GM19372 (cell line): ENCODE results near the gene COL5A2.

Experiments
- ATAC-seq: cut with Tn5 transposase; IDR thresholded peaks from one replicate; pipeline ENCODE4 v1.9.1; 2021; ENCODE audit warnings: mild to moderate bottlenecking, low read depth, moderate library complexity; ENCODE audit not compliant: unreplicated experiment

Gene COL5A2

DNA sequence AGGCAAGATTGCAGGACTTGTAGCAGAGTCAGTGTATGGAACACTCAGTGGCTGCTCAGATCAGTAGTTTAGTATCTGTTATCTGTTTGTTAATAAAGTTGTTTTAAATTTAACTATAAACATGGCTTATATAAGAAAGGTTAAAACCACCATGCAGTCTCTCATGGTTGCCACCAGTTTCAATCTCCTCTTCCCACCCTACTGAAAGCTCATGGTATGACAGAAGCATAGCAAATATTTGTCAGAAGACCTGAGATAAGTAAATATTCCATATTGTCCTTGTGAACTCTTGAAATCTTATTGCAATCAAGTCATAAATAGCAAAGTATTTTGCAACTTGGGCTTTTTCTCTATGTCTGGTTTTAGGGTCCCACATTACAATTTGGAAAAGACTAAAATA, 2.1 kb upstream of the COL5A2 start:
- no peak for ATAC-seq

- no peak for ATAC-seq
Observed at GRCh38 chr2:189178726-189179569, 613 bp downstream of the COL5A2 start.

DNA sequence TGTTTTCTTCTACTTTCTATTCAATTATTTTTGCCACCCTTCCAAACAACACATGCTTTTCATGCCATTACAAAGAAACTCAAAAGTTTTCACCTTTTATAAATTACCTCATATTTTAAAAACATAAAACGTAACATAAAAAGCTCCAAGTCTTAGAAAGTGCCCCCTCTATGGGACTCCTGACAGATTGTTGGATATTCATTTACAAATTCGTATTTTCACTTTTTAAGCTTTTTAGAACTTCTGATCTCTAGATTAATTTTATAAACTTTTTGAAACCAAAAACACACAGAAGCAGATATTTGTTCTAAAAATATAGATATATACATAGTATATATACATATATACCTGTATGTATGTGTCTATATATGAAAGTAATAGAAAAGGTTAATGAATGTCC, 1.5 kb downstream of the COL5A2 start:
- no peak for ATAC-seq

DNA sequence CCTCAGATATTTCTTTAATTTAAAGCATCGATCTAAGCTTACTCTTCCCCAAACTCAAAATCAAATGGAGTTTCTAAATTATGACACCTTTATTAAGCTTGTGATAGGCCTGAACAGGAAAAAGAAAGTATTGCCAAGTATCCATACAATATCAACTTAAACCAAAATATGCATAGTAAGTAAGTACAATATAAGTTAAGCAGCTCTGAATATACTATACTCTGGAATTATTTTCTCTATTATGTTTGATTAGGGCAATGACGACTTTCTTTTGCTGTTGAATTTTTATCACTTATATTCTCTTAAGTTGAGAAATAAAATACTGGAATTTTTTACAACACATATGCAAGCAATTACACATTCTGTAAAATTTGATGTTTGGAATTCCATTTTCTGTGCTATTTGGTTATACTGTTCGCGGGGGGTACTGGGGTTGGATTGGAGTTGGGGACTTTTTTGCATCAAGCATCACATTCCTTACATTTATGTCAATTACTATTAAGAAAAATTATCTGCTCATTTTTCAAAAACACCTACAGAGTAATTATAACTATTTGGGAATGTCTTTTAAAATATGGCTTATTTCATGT, 2.2 kb downstream of the COL5A2 start:
- no peak for ATAC-seq

GRCh38 chr2:189176516-189176915, 3.0 kb downstream of the COL5A2 start:
- no peak for ATAC-seq

DNA sequence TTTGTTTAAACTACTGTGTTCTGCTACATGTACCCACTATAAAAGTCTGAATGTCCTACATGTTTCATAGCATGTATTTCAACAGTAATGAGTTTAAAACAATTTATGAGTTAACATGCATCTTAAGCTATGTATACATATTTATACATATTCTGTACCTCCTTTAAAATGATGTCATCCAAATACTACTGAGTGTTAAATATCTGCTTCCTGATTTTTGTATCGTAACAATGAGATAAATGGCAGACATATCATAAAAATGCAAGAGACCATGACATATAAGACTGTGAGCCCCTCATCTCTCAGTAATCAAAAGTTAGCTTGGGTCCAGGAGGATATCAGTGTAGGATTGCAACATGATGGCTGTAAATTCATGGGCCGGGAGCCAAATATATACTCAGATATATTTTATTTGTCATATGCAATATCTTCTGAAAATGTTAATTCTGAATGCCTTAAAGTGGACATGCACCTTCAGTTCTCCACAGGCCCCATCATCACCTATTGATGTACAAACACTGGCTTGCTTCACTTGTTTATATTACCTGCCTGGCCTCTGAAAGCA, 3.6 kb downstream of the COL5A2 start:
- no peak for ATAC-seq

DNA sequence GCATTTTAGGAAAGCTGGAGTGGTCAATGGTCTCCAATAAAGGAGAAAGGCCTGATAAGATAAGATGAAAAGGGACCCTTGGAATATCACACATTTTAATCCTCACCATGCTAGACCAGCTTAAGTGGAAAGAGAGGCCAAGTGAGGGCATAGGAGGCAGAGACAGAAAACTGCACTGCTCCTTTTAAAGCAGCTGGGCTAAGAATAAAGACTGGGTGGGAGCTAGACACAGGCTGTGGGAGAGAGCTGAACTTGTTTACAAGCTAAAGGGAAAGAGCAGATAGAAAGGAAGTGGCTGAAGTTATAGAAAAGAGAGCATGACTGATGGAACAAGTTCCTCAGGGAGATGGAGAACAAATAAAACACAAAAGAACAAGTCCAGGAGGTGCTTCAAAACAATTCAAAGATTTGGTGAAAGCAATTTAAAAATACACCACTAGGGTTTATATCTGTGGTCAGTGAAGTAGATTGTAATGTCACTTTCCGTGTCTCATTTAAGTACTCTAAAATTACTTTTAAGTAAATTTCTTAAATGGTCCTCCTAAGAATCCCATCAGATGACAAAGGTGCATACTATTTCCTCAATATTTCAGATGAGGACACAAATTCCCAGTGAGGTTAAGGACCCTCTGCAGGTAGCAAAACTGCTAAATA, 7.5 kb downstream of the COL5A2 start:
- ATAC-seq, result no peak

DNA sequence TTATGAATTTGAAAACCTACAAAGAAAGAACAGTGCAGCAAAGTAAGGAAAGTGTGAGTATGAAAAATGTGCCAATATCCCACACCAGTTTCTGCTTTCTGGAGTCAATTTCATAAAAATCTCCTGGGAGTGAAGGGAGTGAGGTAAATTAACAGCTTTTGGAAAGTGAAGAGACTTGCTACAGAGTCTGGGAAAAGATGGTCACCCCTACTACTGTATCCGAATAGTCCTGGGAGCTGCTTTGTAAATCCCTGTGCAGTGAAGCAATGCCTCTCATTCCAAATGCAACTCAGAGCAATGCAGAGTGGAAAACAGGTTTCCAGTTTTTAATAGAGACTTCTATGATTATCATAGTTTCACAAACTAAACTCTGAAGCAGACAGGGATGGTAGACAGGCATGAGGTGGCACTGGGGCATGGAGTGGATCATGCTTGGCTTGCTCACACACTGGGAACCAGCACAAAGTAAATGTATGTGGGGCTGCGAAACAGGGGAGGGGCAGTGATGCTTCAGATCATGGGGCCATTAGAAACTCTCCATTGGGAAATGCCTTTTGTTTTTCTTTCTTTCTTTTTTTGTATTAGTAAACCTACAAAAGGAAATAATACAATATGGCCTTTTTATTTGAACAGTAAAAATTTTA, 10.6 kb downstream of the COL5A2 start:
- no peak for ATAC-seq

DNA sequence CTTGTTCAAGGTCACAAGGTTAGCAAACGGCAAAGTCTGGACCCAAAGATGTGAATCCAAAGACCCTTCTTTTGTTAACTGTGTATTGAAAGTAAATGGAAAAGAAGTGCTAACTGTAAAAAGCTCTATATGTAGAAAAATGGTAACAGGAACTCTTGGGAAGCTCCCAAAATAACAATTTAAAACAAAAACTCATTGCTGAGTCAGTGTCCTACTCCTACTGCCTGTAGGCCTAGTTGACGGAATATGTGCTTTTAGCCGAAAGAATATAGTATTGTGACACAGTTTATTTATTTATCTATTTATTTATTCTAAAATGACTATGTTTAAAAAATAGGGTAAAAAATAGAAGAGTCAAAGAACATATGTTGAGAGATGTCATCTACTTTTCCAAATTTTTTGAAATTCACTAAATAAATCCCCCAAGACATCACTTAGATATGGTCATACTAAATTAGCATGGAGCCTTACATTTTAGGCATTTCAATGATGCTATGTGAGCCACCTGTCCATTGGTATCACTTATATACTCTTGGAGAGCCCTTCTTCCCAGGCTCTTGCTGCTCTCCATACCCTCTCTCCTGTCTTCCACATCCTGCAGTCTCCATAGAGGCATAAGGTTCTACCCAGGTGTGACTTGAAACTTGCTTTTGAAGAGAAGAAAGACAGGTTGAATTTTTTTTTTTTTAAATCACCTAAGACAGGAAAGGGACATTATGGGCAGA, 13.7 kb downstream of the COL5A2 start:
- ATAC-seq, result no peak

GRCh38 chr2:189164746-189165145, 14.8 kb downstream of the COL5A2 start:
- ATAC-seq, result no peak

DNA sequence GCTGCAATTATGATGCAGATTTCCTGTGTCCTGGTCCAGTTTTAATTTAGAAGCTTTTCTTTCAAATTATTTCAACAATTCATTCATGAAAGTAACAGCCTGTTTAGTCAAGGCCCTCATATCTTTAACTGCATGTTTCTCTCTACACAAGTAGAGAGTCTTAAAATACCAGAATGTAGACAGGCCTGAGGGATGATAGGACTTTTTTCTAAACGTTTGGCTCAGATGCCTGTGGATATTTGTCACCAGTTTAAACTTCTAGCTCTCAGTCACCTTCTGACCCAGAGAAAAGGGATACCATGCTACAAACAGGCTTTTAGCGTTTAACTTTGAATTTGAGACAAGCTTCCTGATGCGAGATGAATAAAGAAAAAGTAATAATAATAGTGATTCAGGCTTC, 15.7 kb downstream of the COL5A2 start:
- ATAC-seq, result no peak

DNA sequence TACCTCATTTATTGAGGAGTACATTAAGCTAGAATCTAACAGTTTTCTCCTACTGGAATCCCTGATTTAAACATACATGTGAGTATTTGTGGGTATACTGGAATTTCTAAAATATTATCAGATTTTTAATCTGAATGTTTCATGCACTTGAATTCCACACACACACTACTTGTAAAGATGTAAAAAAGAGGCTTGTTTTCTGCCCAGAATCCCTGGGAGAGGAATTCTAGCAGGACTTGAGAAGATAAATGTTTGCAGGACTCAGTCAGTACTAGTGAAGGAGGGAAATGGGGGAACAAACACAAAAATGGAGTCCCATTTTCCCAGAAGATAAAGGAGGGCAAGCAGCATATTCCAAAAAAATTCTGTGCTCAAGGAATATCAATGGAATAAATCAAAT, 17.0 kb downstream of the COL5A2 start:
- ATAC-seq, result no peak

DNA sequence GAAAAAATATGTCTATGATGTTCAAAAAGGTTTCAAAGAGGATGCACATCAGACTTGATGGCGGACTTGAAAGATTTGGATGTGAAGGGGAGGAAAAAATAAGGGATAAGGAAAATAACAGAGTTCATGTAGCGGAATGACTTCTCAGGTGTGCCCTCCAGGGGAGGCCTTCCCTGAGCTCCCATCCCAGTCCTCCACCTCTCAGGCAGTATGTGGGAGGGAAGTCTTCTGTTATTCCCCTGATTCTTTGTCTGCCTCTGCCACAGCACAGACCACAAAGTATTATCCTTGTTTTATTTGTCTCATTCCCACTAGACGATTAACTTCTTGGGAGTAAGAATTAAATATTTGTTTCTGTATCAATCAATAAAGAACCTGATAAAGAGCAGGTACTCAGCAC, 17.7 kb downstream of the COL5A2 start:
- ATAC-seq, result no peak

GRCh38 chr2:189159717-189160116, 19.8 kb downstream of the COL5A2 start:
- ATAC-seq, result no peak

GRCh38 chr2:189159273-189159672, 20.3 kb downstream of the COL5A2 start:
- no peak for ATAC-seq

- ATAC-seq, result no peak
Observed at GRCh38 chr2:189157939-189158338, 21.6 kb downstream of the COL5A2 start.

GRCh38 chr2:189157456-189157855, 22.1 kb downstream of the COL5A2 start:
- ATAC-seq, result no peak

- ATAC-seq, result no peak
Observed at GRCh38 chr2:189155795-189156194, 23.8 kb downstream of the COL5A2 start.

GRCh38 chr2:189153619-189154018, 25.9 kb downstream of the COL5A2 start:
- no peak for ATAC-seq

GRCh38 chr2:189152483-189152882, 27.1 kb downstream of the COL5A2 start:
- no peak for ATAC-seq
